HepG2 (cell line): ENCODE data around the gene ZNF22.

ENCODE experiments used
- ESRRA ChIP-seq: sonication (generic); formaldehyde crosslinking; IDR thresholded peaks from 2 replicates; pipeline ENCODE4 v1.5.1; 2020; ENCODE audit warnings: mild to moderate bottlenecking, low read depth, missing genetic modification reagents
- EZH2 ChIP-seq: conservative IDR thresholded peaks from 2 replicates; pipeline ENCODE4 v1.6.1; 2012; ENCODE audit warnings: mild to moderate bottlenecking, low read depth, low read length, moderate library complexity
- FOXK1 ChIP-seq: sonication (generic); formaldehyde crosslinking; IDR thresholded peaks from 2 replicates; pipeline ENCODE4 v1.4.0; 2020; ENCODE audit warnings: low read depth, missing genetic modification reagents, borderline replicate concordance
- GABPB1 ChIP-seq: IDR thresholded peaks from 2 replicates; pipeline ENCODE4 v1.6.1; 2016; ENCODE audit warnings: mild to moderate bottlenecking, missing genetic modification reagents, moderate library complexity, missing compliant biosample characterization
- HNRNPH1 ChIP-seq: fragments of 200-400 bp; formaldehyde crosslinking; optimal IDR thresholded peaks from 2 replicates; pipeline ENCODE3; 2017; ENCODE audit warnings: mild to moderate bottlenecking, low read depth, low read length
- KDM5A ChIP-seq: fragments of 200-600 bp; sonication (generic); IDR thresholded peaks from 2 replicates; pipeline ENCODE4 v1.7.0; 2018; ENCODE audit warnings: antibody characterized with exemption, mild to moderate bottlenecking, low read length, borderline replicate concordance
- PATZ1 ChIP-seq: sonication (generic); formaldehyde crosslinking; IDR thresholded peaks from 2 replicates; pipeline ENCODE4 v1.4.0; 2020; ENCODE audit warnings: missing genetic modification reagents
- PTBP1 ChIP-seq: fragments of 200-400 bp; formaldehyde crosslinking; IDR thresholded peaks from 2 replicates; pipeline ENCODE4 v1.6.1; 2018; ENCODE audit warnings: low read length, low read depth; ENCODE audit not compliant: poor library complexity, severe bottlenecking
- ZFP90 ChIP-seq: sonication (generic); formaldehyde crosslinking; IDR thresholded peaks from 2 replicates; pipeline ENCODE4 v1.8.0; 2022; ENCODE audit warnings: missing genetic modification reagents, mild to moderate bottlenecking, inconsistent platforms, borderline replicate concordance
- ZNF224 ChIP-seq: sonication (generic); formaldehyde crosslinking; IDR thresholded peaks from 2 replicates; pipeline ENCODE4 v1.5.0; 2020; ENCODE audit warnings: mild to moderate bottlenecking, missing genetic modification reagents
- ZNF33B ChIP-seq: sonication (generic); formaldehyde crosslinking; IDR thresholded peaks from 2 replicates; pipeline ENCODE4 v1.5.1; 2020; ENCODE audit warnings: mild to moderate bottlenecking, missing genetic modification reagents
- TF ChIP-seq, protein P1 (sequence below): sonication (generic); formaldehyde crosslinking; IDR thresholded peaks from 2 replicates; pipeline ENCODE4 v1.5.0; 2020; ENCODE audit warnings: mild to moderate bottlenecking, missing genetic modification reagents, moderate library complexity
- TF ChIP-seq, protein P2 (sequence below): sonication (generic); formaldehyde crosslinking; IDR thresholded peaks from 2 replicates; pipeline ENCODE4 v1.4.0; 2020; ENCODE audit warnings: missing genetic modification reagents
- TF ChIP-seq, protein P3 (sequence below): IDR thresholded peaks from 2 replicates; pipeline ENCODE4 v1.6.1; 2016; ENCODE audit warnings: low read depth, borderline replicate concordance

DNA sequence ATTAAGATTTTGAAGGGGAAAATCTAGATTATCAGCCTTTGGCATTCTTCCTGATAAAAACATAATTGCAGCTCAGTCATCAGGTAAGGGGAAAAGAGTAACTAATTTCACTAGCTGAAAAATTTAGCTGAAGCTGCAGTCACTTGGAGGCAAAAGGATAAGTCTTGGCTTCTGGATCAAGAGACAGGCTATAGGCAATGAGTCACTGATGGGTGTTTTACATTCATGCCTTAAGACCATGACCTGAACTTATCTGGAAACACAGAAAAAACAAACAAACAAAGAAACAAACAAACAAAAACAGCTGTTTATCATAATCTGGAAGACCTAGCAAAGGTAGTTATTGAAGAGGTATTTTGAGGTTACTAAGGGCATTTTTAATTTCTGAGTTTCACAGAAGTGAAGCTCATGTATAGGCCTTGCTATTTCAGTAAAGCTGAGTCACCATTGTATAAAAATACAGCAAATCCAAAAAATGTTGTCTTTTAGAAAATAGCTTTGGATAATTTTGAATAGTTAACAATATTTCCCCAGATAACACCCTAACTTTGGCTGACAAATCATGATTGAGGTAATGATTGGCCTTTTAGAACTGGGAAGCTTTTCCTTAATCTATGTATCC is 40.3 kb downstream of the ZNF22 start:
- TF ChIP-seq ZNF33B (CRISPR knock-in tag): no peak
- TF ChIP-seq ZNF224 (CRISPR knock-in tag): no peak
- no peak for TF ChIP-seq GABPB1 (CRISPR knock-in tag)
- TF ChIP-seq, protein P1, sequence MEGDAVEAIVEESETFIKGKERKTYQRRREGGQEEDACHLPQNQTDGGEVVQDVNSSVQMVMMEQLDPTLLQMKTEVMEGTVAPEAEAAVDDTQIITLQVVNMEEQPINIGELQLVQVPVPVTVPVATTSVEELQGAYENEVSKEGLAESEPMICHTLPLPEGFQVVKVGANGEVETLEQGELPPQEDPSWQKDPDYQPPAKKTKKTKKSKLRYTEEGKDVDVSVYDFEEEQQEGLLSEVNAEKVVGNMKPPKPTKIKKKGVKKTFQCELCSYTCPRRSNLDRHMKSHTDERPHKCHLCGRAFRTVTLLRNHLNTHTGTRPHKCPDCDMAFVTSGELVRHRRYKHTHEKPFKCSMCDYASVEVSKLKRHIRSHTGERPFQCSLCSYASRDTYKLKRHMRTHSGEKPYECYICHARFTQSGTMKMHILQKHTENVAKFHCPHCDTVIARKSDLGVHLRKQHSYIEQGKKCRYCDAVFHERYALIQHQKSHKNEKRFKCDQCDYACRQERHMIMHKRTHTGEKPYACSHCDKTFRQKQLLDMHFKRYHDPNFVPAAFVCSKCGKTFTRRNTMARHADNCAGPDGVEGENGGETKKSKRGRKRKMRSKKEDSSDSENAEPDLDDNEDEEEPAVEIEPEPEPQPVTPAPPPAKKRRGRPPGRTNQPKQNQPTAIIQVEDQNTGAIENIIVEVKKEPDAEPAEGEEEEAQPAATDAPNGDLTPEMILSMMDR (CRISPR knock-in tag): no peak
- TF ChIP-seq, protein P2, sequence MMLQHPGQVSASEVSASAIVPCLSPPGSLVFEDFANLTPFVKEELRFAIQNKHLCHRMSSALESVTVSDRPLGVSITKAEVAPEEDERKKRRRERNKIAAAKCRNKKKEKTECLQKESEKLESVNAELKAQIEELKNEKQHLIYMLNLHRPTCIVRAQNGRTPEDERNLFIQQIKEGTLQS (CRISPR knock-in tag): no peak
- no peak for TF ChIP-seq HNRNPH1
- TF ChIP-seq ZFP90 (CRISPR knock-in tag): no peak
- no peak for TF ChIP-seq PATZ1 (CRISPR knock-in tag)
- no peak for TF ChIP-seq KDM5A
- TF ChIP-seq ESRRA (CRISPR knock-in tag): no peak
- TF ChIP-seq FOXK1 (CRISPR knock-in tag): no peak
- no peak for TF ChIP-seq PTBP1
- TF ChIP-seq EZH2: no peak
- TF ChIP-seq, protein P3, sequence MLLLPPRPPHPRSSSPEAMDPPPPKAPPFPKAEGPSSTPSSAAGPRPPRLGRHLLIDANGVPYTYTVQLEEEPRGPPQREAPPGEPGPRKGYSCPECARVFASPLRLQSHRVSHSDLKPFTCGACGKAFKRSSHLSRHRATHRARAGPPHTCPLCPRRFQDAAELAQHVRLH (CRISPR knock-in tag): no peak
